HepG2 (cell line): ENCODE data around the gene CCDC80. TPM values are rescaled to one million over a fixed set of nuclear protein-coding genes. Genes with fewer than 3 reads are reported as not detected.
A peak's percentile ranks its signal among the peaks of the same experiment; 100 is the strongest.

Experiments used
- ATAC-seq: fragments of 200-7000 bp; cut with Tn5 transposase; 3 replicates; pipeline ENCODE4 v1.9.1; 2020; ENCODE audit warnings: mild to moderate bottlenecking, moderate library complexity
- BruUV-seq: library from RNA; stranded (reverse); fragments of 400-500 nt; replicated peaks from 2 replicates; lab custom pipeline; 2021; lab: Mats Ljungman, UMichigan
- CTCF ChIA-PET: fragments of 300-600 bp; formaldehyde crosslinking; extraction: SDS; loops from one replicate; lab custom pipeline; 2021; ENCODE audit warnings: low total read pairs, inconsistent platforms, low intra/inter-chr PET ratio; lab: Yijun Ruan, JAX
- POLR2A ChIA-PET: fragments of 350-600 bp; sonication (Branson Sonifier 250); formaldehyde crosslinking; loops from one replicate; lab custom pipeline; 2020; ENCODE audit warnings: antibody characterized with exemption, inconsistent platforms; lab: Yijun Ruan, JAX
- DNase-seq: peaks from one replicate; pipeline ENCODE4 v3.0.0-alpha.2; 2015; ENCODE audit warnings: low spot score
- FAIRE-seq: peaks from 3 replicates; lab custom pipeline; 2011; peaks lifted over from hg19 to GRCh38; lab: Jason Lieb, UNC
- H2AFZ ChIP-seq: one replicate; pipeline ENCODE4 v1.6.1; 2011; ENCODE audit warnings: low read length, inconsistent platforms
- H3K27ac ChIP-seq: fragments of 300-600 bp; 3 replicates; pipeline ENCODE4 v1.8.0; 2011; ENCODE audit warnings: mixed run types, mild to moderate bottlenecking, mixed read lengths, low read length, inconsistent platforms; ENCODE audit not compliant: insufficient read depth; ENCODE audit errors: extremely low read length
- H3K27me3 ChIP-seq, 2 experiments: fragments of 200-600 bp in 1 of 2; 2 replicates in 1 of 2; 3 replicates in 1 of 2; pipeline versions ENCODE4 v1.6.0 to v1.8.0; 2011; ENCODE audit warnings: low read length in 2 of 2, mild to moderate bottlenecking in 2 of 2, moderate library complexity in 2 of 2, inconsistent platforms in 1 of 2; ENCODE audit not compliant: insufficient read depth in 2 of 2, control insufficient read depth in 1 of 2
- H3K36me3 ChIP-seq, 2 experiments: fragments of 200-600 bp in 1 of 2; replicated peaks in 1 of 2; 2 replicates in 1 of 2; 3 replicates in 1 of 2; pipeline versions ENCODE4 v1.5.1 to v1.8.0; 2011; ENCODE audit warnings: low read length in 2 of 2, inconsistent platforms in 1 of 2; ENCODE audit not compliant: insufficient read depth in 2 of 2, control insufficient read depth in 1 of 2
- H3K4me1 ChIP-seq: 2 replicates; pipeline ENCODE4 v1.5.1; 2012; ENCODE audit warnings: low read length, inconsistent platforms; ENCODE audit not compliant: insufficient read depth
- H3K4me2 ChIP-seq: 2 replicates; pipeline ENCODE4 v1.6.0; 2011; ENCODE audit warnings: low read depth, low read length, inconsistent platforms
- H3K4me3 ChIP-seq, 3 experiments: fragments of 200-600 bp in 1 of 3; sonication (generic), shearing (Covaris generic) in 1 of 3; replicated peaks in 1 of 3; 2 replicates each; pipeline ENCODE4 v1.5.1; 2011 to 2016; ENCODE audit warnings: low read length in 3 of 3, inconsistent platforms in 2 of 3, low read depth in 2 of 3, mild to moderate bottlenecking in 2 of 3, control low read depth in 1 of 3, mixed read lengths in 1 of 3; ENCODE audit not compliant: insufficient read depth in 1 of 3
- H3K79me2 ChIP-seq: one replicate; pipeline ENCODE4 v1.6.1; 2011; ENCODE audit warnings: low read length, inconsistent platforms; ENCODE audit not compliant: insufficient read depth
- H3K9ac ChIP-seq: 2 replicates; pipeline ENCODE4 v1.6.0; 2011; ENCODE audit warnings: mild to moderate bottlenecking, low read depth, low read length, inconsistent platforms; ENCODE audit not compliant: insufficient read depth
- H3K9me3 ChIP-seq: 2 replicates; pipeline ENCODE4 v1.5.1; 2012; ENCODE audit warnings: mild to moderate bottlenecking, low read length
- H4K20me1 ChIP-seq: 2 replicates; pipeline ENCODE4 v1.6.0; 2011; ENCODE audit warnings: inconsistent platforms, mild to moderate bottlenecking, low read length, moderate library complexity; ENCODE audit not compliant: insufficient read depth
- CTCF ChIP-seq: sonication (generic); formaldehyde crosslinking; IDR thresholded peaks from 2 replicates; pipeline ENCODE4 v1.5.0; 2020; ENCODE audit warnings: mild to moderate bottlenecking, missing genetic modification reagents, moderate library complexity
- MTA1 ChIP-seq: sonication (generic); formaldehyde crosslinking; IDR thresholded peaks from 2 replicates; pipeline ENCODE4 v1.4.0; 2020; ENCODE audit warnings: missing genetic modification reagents, mild to moderate bottlenecking, borderline replicate concordance
- RAD21 ChIP-seq: fragments of 450-650 bp; formaldehyde crosslinking; IDR thresholded peaks from 2 replicates; pipeline ENCODE4 v1.5.0; 2020; ENCODE audit warnings: mild to moderate bottlenecking
- SMC3 ChIP-seq: IDR thresholded peaks from 2 replicates; pipeline ENCODE4 v1.6.1; 2011; ENCODE audit warnings: low read length, improper control_type of control experiment
- STAG1 ChIP-seq: sonication (generic); formaldehyde crosslinking; IDR thresholded peaks from 2 replicates; pipeline ENCODE4 v1.4.0; 2020; ENCODE audit warnings: missing genetic modification reagents
- SYNCRIP ChIP-seq: fragments of 200-400 bp; formaldehyde crosslinking; IDR thresholded peaks from 2 replicates; pipeline ENCODE4 v1.6.1; 2018; ENCODE audit warnings: mild to moderate bottlenecking, low read depth, low read length; ENCODE audit not compliant: insufficient read depth
- XRCC5 ChIP-seq: fragments of 200-400 bp; formaldehyde crosslinking; optimal IDR thresholded peaks from 2 replicates; pipeline ENCODE3; 2017; ENCODE audit warnings: mild to moderate bottlenecking, low read length
- ZC3H4 ChIP-seq: sonication (generic); formaldehyde crosslinking; IDR thresholded peaks from 2 replicates; pipeline ENCODE4 v1.4.0; 2020; ENCODE audit warnings: missing genetic modification reagents, borderline replicate concordance
- ZNF367 ChIP-seq: sonication (generic); formaldehyde crosslinking; IDR thresholded peaks from 2 replicates; pipeline ENCODE4 v1.4.0; 2020; ENCODE audit warnings: missing genetic modification reagents, borderline replicate concordance
- WGBS: methylation state at CpG from one replicate; pipeline ENCODE4 v1.1.6; 2017; ENCODE audit warnings: low lambda C conversion rate; 5-methylcytosine and 5-hydroxymethylcytosine counted together
- in situ Hi-C: cut with HindIII; loops from 2 replicates; pipeline ENCODE4 v1.10.0; 2017; ENCODE audit warnings: low pct_unique_long_range_greater_than_20kb; ENCODE audit not compliant: extremely low pct_ligation_motif_present
- intact Hi-C: fragments of 100-400 bp; cut with micrococcal nuclease; formaldehyde crosslinking; loops from one replicate; pipeline ENCODE4 v1.10.0; 2022; ENCODE audit not compliant: unreplicated experiment
- polyA plus RNA-seq, 8 experiments: library from polyadenylated mRNA; depleted of rRNA in 3 of 8; stranded (reverse) in 7 of 8; unstranded in 1 of 8; fragments of >200 nt; fragmentation: Illumina TruSeq in 4 of 8; extraction: Trizol in 4 of 8; gene quantifications; 2 replicates each; pipeline versions ENCODE4 v1.2.1 to v1.2.3, GENCODE V29; 2011 to 2016; ENCODE audit warnings: low read depth in 4 of 8, missing spikeins in 1 of 8, mixed read lengths in 1 of 8; ENCODE audit not compliant: insufficient read depth in 1 of 8
- total RNA-seq, 5 experiments: library from RNA; depleted of rRNA; stranded (reverse); fragments of >200 nt; fragmentation: Illumina TruSeq; extraction: Trizol; gene quantifications; 2 replicates each; pipeline ENCODE4 v1.2.3, GENCODE V29; 2016; ENCODE audit warnings: low read depth in 1 of 5
- TF ChIP-seq, protein P1 (sequence below): IDR thresholded peaks from 2 replicates; pipeline ENCODE4 v1.6.1; 2016; ENCODE audit warnings: low read depth
- TF ChIP-seq, protein P2 (sequence below): sonication (generic); formaldehyde crosslinking; IDR thresholded peaks from 2 replicates; pipeline ENCODE4 v1.9.0; 2021; ENCODE audit warnings: missing genetic modification reagents, borderline replicate concordance

Gene CCDC80
- total and polyA plus RNA-seq, 2 of the 13 experiments (the other 11 are each of a cell fraction or from before 2014, with no cell fraction given): not detected

- H4K20me1 ChIP-seq: no peaks in the 10 kb centered on the region
- CTCF ChIA-PET: interaction anchor here (1.3 to 2.9 kb wide), 2 partner anchors 171 to 336 kb away, joined by 3 to 17 read pairs; no protein-coding TSS in a partner anchor
- peak; percentile 68 for DNase-seq
- FAIRE-seq: peak; percentile 80
- intact Hi-C loops: loop anchor here (1.0 to 2.0 kb wide), 3 partner anchors 92 to 336 kb away; no protein-coding TSS in a partner anchor
- peak; percentile 97 for ATAC-seq
- TF ChIP-seq SMC3 (peak; percentile 78), ZC3H4 (CRISPR knock-in tag) (no peak), ZNF367 (CRISPR knock-in tag) (no peak), XRCC5 (peak; percentile 59), SYNCRIP (no peak), MTA1 (CRISPR knock-in tag) (no peak), RAD21 (CRISPR knock-in tag) (peak; percentile 63), STAG1 (peak; percentile 83), CTCF (peak; percentile 89)
- TF ChIP-seq, protein P1, sequence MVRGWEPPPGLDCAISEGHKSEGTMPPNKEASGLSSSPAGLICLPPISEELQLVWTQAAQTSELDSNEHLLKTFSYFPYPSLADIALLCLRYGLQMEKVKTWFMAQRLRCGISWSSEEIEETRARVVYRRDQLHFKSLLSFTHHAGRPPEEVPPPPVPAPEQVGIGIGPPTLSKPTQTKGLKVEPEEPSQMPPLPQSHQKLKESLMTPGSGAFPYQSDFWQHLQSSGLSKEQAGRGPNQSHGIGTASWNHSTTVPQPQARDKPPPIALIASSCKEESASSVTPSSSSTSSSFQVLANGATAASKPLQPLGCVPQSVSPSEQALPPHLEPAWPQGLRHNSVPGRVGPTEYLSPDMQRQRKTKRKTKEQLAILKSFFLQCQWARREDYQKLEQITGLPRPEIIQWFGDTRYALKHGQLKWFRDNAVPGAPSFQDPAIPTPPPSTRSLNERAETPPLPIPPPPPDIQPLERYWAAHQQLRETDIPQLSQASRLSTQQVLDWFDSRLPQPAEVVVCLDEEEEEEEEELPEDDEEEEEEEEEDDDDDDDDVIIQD: 0 out of 2 replicates have a peak, but pooled peaks have one; percentile 16
- TF ChIP-seq, protein P2, sequence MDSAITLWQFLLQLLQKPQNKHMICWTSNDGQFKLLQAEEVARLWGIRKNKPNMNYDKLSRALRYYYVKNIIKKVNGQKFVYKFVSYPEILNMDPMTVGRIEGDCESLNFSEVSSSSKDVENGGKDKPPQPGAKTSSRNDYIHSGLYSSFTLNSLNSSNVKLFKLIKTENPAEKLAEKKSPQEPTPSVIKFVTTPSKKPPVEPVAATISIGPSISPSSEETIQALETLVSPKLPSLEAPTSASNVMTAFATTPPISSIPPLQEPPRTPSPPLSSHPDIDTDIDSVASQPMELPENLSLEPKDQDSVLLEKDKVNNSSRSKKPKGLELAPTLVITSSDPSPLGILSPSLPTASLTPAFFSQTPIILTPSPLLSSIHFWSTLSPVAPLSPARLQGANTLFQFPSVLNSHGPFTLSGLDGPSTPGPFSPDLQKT: no peak
- TF ChIP-seq, all 625 proteins: peak for 6
- no peak overlapping the region; the same call in 1 of the 2 replicates for H3K4me2 ChIP-seq
- no peaks in the 10 kb centered on the region for H3K79me2 ChIP-seq
- 3% methylated on average over 10 of the region's 10 CpGs for WGBS
- H2AFZ ChIP-seq: no peak overlapping the region
- no peak overlapping the region for H3K9ac ChIP-seq
- no TSS peak for BruUV-seq
- no peaks in the 10 kb centered on the region for H3K36me3 ChIP-seq
- no peaks in the 10 kb centered on the region for H3K9me3 ChIP-seq
- peaks cover 11% of the 10 kb centered on the region; the same call in 1 of the 2 replicates for H3K4me1 ChIP-seq
- no peak overlapping the region for H3K27ac ChIP-seq
- in situ Hi-C loops: loop anchor here (5.0 to 10.0 kb wide), 2 partner anchors 172 to 334 kb away; partner anchors contain the start of gene CD200R1
- no peak overlapping the region for H3K4me3 ChIP-seq
- POLR2A ChIA-PET: no interaction called here
- peaks cover 3 to 23% of the 10 kb centered on the region in 2 experiments; a peak in 4 of 5 replicates for H3K27me3 ChIP-seq
Observed at GRCh38 chr3:112642912-112643506, 2.1 kb upstream of the CCDC80 start.
